Lower leg skin (tissue), 3 donors: Measurements from ENCODE around the gene SEC11C.

ENCODE experiments used
- POLR2A ChIP-seq, 2 donors: fragments of 450-650 bp; IDR thresholded peaks; one replicate each; pipeline ENCODE4 v1.6.1; 2016 to 2017; ENCODE audit warnings: antibody characterized with exemption in 2 of 2, mild to moderate bottlenecking in 1 of 2, moderate library complexity in 1 of 2
- TF ChIP-seq, protein P1 (sequence below), 3 donors: fragments of 450-650 bp; IDR thresholded peaks; one replicate each; pipeline ENCODE4 v1.5.1; 2016; ENCODE audit warnings: antibody characterized with exemption in 3 of 3, mild to moderate bottlenecking in 3 of 3, moderate library complexity in 2 of 3

DNA sequence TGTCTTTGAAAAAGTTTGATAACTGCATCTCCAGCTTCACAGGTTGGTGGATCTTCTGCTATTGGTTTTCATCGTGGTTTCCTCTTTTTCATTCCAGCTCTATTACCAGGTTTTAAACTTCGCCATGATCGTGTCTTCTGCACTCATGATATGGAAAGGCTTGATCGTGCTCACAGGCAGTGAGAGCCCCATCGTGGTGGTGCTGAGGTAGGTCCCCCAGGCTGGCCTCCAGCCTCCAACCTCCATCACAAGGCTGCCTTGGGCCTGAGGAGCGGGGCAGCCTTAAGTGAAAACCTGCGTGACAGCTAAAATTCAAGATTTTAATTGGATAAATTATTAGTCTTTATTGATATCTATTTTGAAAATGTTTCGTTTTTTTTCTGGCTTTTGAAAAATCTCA lies 9.7 kb downstream of the SEC11C start:
- TF ChIP-seq POLR2A (IDR thresholded peaks at IDR 0.05) = no peak
- TF ChIP-seq, protein P1, sequence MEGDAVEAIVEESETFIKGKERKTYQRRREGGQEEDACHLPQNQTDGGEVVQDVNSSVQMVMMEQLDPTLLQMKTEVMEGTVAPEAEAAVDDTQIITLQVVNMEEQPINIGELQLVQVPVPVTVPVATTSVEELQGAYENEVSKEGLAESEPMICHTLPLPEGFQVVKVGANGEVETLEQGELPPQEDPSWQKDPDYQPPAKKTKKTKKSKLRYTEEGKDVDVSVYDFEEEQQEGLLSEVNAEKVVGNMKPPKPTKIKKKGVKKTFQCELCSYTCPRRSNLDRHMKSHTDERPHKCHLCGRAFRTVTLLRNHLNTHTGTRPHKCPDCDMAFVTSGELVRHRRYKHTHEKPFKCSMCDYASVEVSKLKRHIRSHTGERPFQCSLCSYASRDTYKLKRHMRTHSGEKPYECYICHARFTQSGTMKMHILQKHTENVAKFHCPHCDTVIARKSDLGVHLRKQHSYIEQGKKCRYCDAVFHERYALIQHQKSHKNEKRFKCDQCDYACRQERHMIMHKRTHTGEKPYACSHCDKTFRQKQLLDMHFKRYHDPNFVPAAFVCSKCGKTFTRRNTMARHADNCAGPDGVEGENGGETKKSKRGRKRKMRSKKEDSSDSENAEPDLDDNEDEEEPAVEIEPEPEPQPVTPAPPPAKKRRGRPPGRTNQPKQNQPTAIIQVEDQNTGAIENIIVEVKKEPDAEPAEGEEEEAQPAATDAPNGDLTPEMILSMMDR (IDR thresholded peaks at IDR 0.05) = no peak
